HG02678 (cell line): Measurements from ENCODE around the gene SLC6A9.

Experiments used
- ATAC-seq: cut with Tn5 transposase; IDR thresholded peaks from one replicate; pipeline ENCODE4 v1.9.1; 2021; ENCODE audit warnings: mild to moderate bottlenecking, moderate library complexity; ENCODE audit not compliant: unreplicated experiment

Gene SLC6A9

GRCh38 chr1:43951021-43951985, 80.0 kb downstream of the SLC6A9 start:
- ATAC-seq, result no peak

- no peak for ATAC-seq
Observed at GRCh38 chr1:43949678-43950077, 81.6 kb downstream of the SLC6A9 start.

GRCh38 chr1:43947874-43948437, 83.3 kb downstream of the SLC6A9 start:
- ATAC-seq, result no peak

DNA sequence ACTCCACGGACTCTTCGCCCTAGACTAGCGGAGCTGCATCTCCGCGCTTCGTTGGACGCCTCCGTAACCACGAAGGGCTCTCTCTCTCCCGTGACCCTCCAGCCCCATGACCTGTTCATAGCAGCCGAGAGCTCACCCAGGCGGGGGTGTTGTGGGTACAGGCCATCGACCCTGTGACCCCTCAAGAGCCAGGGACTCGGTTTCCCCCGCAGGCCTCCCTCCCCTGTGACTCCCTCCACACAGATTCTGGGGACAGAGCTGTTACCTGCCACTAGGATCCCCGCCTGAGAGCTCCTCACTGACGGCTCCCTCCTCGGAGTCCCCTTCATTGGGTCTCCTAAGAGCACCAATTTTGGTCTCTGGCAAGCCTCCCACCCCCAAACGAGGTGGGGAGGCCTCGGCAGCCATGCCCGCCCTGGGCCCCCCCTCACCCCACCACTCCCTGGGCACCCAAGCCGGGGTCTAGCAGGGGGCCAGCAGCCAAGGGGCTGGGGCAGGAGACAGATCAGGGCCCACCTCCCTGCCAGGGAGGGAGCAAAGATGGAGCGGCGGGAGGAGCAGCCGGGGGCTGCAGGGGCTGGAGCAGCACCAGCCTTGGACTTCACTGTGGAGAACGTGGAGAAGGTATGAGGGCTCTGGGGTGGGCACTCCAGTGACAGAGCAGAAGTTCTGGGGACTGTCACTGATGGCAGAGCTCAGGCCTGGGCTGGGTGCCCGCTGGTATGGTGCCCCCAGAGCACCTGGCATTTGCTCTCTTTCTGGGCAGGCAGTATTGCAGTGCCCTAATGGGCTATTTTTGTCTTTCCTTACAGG, 84.0 kb downstream of the SLC6A9 start:
- ATAC-seq, result no peak
